GM18909 (cell line): ENCODE measurements around the gene SCRN1.
A peak's percentile ranks its signal among the peaks of the same experiment; 100 is the strongest.
"Not testable (repeated sequence)": the region's sequence is repeated elsewhere in the genome, so short reads cannot be mapped to it uniquely, and the experiment has no call there.

ENCODE experiments used
- ATAC-seq: cut with Tn5 transposase; IDR thresholded peaks from one replicate; pipeline ENCODE4 v1.9.1; 2021; ENCODE audit warnings: mild to moderate bottlenecking; ENCODE audit not compliant: unreplicated experiment, poor library complexity

The SCRN1 gene

DNA sequence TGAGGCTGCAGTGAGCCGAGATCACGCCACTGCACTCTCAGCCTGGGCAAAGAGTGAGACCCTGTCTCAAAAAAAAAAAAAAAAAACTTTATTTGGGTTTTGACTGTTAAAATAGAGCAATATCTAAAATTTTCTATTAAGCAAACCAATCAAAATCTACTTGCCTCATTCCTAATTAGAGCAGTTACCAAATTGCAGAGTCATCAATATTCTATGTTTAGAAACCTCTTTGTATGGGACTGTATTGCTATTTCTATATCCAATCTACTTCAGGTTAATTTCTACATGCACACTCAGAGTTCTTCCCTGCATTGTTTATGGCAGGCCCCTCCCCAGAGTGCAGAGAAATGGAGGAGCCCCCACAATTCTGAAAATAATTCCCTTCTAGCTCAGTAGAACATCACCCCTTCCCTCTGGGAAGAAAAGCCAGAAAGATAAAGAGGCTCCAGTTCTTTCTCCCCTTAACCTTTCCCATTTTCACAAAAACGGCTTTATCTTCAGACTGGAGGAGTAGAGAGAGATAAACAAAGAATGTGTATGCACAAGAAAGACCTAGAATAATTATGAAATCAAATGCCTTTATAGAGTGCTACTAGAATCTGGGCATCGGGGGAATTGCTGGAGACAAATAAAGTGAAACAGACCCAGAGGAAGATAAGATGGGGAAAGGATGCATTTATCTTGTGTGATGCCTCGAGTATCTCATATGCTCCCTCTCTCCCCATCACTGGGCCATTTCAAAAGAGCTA, 17.9 kb downstream of the SCRN1 start:
- no peak for ATAC-seq

DNA sequence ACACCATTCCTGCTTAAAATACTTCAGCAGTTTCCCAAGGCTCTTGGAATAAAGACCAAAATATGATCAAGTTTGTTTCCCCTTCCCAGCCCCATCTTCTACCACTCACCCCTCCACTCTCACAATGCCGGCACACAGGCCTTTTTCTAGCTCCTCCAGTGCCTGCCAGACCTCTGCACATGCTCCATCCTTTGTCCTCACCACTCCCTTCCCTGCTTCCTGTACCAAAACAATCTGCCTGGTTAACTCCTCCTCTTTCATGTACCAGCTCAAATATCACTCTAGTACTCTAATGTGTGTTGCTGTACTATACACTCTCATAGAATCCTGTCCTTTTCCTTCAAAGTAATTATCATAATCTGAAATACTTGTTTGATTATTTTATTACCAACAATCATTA, 19.4 kb downstream of the SCRN1 start:
- ATAC-seq = no peak

DNA sequence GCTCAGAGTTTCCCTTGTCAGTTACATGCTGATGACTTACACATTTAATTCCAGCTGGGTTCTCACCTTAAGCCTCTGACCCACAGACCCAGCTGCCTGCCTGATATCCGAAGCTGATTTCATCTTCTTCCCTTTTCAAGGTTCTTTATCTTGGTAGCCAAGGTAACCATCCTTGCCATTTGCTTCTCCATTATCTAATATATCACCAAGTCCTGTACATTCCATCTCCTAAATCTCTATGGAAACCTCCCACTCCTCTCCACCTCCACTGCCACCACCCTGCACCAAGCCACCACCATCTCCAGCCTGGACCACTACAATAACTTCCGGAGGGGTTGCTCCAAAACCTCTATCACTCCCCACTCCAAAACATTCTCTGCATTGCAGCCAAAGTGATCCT, 19.9 kb downstream of the SCRN1 start:
- ATAC-seq = no peak

DNA sequence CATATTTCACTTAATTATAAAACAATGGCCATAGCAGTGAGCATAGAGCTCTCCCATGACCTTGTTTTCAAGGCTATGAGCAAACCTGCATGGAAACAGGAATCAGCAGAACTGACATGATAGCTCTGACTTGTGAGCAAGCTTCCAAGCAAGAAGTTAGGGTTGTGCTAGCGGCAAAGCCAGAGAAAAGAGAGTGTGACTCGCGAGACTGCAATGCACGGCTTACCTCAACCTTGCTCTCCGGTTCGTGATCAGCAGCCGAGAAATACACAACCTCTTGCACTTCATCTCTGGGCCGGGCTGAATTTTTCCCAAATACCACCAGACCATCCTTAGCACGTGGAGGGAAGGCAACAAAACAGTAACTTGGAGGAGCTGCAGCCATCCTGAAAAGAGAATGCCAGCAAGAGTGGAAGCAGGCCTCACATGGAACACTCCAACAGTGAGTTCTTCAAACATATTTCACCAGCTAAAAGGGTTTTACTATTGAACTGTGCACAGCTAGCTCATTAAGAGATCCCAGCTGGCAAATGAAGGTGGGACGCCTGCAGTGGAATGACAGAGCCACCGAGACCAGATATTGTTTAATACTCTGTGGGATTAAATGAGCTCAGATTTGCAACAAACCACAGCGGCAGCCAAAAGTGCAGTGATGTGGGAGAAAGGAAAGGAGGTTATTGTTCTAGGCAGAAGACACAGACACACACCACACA, 20.8 kb downstream of the SCRN1 start:
- no peak for ATAC-seq

DNA sequence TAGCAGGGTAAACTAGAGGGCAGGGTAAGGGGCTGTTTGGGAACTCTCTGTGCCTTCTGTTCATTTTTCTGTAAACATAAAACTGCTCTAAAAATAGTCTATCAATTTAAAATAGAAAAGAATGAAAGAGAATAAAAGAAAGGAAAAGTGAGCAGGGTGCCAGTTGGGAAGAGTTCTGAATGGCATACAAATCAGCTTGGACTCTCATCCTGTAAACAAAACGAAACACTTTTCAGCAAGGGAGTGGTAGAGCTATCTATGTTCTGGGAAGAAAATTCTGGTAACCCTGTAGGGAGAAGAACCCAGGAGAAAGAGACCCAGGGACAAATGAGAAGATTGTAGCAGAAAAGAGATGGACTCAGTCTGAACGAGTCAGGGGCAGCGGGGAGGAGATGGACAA, 24.6 kb downstream of the SCRN1 start:
- no peak for ATAC-seq

DNA sequence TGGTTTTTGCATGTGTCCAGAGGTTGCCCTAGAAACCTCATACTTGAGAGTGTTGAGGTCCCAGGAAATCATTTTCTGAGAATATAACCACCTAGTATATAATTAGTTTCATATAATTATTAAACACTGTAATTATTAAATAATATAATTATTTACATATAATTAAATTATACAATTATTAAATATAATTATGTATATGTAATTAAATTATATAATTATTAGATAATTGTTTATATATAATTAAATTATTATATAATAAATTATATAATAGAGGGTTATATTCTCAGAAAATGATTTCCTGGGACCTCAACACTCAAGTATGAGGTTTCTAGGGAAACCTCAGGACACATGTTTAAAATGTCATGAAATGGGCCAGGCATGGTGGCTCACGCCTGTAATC, 27.6 kb downstream of the SCRN1 start:
- no peak for ATAC-seq

DNA sequence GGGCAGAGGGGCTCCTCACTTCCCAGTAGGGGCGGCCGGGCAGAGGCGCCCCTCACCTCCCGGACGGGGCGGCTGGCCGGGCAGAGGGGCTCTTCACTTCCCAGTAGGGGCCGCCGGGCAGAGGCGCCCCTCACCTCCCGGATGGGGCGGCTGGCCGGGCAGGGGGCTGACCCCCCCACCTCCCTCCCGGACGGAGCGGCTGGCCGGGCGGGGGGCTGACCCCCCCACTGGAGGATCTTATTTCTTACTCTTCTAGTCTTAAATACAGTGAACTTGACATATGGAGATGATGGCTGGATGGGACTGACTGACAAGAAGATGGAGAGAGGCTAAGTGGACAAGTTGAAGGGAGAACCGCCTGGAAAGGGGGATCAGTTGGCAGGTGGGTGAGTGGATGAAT, 28.0 kb downstream of the SCRN1 start:
- not testable (repeated sequence) for ATAC-seq

DNA sequence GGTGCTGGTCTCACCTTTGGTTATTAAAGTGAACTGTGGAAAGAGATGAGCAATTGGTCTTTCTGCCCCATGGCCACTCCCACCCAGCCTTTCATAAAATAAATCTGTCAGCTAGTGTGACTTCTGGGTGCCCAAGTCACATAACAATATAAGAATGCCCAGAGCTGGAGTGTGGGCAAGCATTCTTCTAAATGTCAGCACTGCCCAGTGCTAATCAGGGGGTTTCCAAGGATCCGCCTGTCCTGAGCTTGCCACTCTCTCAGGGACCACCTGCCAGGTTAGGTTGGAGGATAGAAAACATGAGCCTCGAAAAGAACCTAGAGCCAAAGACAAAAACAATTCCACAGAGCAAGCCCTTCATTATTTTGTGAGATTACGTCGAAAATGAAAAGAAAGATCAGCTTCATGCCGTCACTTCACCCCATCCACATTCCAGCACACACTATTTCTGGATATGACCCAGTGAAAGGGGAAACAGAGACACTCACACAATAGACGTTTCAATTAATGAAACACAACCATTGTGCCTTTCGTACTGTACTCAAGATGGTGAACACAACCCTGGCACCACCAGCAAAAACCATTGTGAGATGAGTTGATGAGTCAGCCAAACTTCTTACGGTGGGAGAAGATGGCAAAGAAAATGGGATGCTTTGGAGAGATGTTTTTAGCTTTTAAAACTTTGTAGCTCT, 30.8 kb downstream of the SCRN1 start:
- no peak for ATAC-seq

DNA sequence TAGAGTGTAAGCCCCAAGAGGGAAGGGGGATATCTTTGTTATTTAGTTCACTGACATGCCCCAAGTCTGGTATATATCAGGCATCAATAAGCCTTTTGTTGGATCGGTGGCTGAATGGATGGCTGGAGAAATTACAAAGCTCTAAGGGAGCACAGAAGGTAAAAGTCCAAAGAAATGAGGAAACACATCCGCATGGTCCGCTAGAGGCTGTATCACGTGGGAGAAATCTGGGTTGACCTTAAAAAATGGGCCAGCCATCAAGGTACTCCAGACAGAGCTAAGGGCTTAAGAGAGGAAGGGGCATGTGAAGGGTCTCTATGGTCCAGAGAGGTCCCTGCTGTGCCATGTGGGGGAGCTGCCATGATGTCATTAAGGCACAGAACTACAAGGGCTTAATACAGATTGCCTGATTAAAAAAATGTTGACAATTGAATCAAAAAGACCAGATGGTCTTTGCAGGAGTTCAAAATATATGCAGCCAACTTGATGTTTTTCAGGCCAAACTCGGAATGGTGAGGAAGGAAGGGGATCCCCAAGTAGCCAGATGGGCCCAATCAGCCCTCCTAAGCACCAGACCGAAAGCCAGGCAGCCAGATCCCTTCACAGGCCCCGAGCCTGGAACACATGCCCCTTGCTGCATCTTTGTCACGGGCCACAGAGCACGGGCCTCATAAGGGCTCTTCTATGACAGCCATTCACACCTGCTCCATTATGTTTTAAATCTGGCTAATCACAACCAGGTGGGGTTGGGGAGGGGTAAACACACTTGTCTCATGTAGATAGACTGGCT, 31.9 kb downstream of the SCRN1 start:
- no peak for ATAC-seq

DNA sequence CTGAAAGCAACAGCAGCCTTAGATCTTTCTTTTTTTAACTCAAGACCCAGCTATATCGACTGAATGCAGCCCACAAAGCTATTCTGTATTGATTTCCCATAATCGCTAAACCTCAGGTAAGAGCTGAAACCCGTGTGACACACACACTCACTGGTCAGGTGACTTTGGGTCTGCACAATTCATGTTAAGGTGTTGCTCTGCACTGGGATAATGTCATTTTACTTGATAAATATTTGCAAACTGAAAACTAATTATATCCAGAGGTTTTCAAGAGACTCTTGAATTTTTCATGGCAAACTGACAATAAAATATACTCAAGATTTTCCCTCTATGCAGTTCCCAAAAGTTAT, 33.1 kb downstream of the SCRN1 start:
- ATAC-seq = peak; percentile 19

DNA sequence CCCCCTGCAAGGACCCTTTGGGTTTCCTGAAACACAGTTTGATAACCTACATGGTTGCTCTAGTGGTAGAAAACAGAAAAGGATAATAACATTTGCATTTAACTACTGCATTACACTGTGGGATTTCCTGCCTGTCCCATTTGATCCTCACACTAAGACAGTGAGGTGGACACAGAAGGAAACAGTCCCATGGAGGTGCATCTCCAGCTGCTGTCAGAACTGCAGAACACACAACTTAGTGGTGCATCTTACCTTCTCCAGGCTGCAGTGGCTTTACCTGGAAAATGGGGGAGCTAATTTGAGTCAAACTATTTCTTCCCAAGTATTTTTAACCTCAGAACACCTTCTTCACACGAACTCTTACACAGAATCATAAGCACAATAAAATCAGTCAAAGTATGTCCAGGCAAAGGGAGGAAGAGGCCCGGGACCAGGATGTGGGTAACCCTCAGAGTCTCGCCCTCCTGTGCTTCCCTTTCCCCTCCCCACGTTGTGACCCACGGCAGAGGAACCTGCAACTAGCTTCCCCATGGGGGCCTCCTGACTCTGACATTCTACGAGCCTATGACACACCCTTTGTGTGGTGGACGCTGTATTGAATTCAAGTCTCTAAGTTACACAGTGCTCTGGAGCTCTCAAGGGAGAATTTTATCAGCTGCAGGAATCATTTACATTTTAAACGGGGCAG, 33.7 kb downstream of the SCRN1 start:
- ATAC-seq = peak; percentile 85

DNA sequence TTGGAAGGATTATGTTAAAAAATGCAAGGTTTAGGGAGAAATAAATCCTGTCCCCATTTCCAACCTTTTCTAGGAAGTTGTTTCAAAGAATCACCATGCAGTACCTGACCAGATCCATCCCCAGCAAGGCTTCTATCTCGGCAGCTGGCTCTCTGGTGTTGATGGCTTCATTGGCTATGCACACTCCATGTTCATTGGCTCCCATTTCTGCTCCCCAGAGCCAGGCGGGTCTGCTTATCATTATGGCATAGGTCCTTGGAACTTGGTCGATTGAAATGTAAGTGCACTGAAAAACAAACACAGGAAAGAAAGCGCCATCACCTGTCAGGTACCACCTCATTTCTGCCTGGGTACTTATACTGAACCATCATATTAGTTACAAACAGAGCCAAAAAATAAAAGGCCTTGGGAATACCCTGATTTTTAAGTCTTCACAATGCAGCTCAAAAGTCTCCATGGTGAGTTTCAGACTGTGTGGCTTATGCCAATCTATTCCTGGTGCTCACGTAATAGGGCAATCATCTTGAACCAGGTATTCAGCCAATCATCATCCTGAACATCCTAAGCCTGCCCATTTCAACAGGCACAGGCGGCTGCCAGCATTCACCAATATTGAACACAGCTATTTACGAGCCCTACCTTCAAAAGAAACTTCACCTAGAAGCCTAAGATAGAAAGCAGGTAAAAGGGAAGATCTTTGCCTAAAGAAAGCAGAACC, 34.4 kb downstream of the SCRN1 start:
- no peak for ATAC-seq

DNA sequence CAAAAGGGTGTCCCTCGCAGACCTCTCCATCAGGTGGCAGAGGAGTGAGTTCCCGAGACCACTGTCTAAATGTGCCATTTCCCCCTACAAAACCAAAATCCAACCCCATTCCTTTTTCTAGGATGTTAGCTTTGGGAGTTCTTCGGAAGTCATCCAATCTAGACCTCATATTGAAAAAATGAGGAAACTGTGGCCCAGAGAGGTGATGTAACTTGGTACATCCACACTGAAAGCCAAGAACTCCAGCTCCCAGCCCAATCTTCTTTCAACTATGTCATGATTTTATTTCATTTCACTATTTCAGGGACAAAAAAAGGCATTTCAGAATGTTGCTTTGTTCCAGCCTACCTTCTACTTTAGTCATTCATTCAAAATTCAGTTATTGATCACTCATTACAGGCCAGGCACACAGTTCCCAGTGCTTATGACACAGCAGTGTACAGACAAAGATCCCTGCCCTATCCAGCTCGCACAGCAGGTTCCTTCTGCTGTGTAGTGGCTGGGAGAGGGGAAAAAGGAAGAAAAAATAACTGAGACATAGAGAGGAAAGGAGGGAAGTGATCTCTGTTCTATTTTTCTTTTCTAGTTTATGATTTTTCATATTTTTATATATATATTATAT, 35.8 kb downstream of the SCRN1 start:
- no peak for ATAC-seq

DNA sequence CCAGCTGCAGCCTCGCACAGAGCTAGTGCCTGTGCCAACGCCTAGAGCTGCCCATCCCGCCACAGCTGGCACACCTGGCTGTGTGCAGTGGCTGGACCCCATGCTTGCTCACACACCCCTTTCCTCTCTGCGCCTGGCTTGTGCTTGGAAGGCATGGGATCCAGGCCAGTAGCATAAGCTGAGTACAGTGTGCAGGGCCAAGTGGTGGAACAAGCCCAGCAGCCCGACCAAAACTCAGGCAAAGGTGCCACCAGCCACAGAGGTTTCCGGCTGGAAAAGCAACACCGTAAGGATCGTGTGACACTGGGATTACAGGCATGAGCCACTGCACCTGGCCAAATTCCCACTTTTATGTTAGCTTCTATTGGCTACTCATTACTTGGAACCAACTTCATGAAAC, 38.4 kb downstream of the SCRN1 start:
- no peak for ATAC-seq

DNA sequence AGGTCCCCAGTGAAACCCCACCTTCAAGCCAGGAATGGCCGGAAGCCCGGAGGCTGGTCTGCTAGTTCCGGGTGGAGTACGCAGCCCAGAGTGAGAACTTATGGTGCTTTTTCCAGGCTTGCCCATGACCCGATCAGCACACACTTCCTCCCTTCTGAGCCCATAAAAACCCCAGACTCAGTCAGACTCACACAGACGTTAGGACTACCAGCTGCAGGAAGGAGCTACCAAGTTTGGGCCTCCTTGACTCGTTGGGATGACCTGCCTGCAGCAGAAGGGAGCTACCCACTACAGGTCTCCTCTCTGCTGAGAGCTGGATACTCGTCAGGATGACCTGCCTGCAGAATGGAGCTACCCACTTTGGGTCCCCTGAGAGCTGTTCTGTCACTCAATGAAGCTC, 39.1 kb downstream of the SCRN1 start:
- no peak for ATAC-seq

DNA sequence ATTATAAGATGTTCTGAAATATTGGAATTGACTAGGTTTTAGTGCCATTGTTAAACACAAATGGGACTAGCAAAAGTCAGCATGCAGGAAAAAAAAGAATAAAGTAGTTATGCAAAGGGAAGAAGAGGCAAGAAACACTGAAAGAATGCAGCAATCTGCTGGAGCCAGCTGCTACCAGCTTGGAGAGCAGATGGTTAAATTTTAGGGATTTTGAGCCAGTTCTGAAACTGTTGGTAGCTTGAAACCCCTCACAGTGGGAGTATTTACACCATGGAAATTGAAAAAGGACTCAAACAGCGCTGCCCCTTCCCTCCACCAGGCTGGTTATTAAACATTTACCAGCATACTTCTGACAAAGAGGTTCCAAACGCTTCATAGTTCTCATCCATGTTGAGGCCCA, 41.0 kb downstream of the SCRN1 start:
- no peak for ATAC-seq

DNA sequence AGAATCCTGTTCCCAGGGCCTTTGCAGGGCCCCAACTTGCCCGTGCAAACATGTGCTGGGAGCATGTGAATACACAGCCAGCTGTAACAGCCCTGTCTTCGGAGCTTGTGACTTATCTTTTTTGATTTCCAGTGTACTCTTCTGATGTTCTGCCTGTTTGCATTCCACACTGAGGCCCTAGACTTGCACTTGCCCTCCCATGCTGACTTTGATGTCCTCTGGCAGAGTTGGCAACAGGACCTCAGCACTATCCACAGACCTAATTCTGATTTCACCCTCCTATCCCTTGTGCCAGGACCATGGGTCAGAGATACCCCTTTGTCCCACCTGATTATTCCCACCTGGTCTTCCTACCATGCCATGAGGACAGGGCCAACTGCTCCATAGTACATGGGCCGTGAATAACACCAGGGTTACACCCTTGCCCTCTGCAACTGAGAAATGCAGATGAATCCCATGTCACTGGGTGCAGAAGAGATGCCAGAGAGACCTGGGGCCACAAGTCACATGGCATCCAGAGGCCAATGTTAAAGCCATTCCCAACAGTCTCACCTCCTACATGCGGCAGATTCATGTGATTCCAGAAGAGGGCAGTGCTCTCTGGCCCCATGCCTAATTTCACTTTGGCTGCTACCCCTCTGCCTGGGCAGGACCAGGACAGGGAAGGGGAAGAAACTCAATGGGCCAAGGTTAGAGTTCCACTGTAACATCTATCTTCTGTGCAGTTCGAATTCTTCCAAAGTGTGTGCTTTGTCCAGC, 43.0 kb downstream of the SCRN1 start:
- ATAC-seq = no peak

DNA sequence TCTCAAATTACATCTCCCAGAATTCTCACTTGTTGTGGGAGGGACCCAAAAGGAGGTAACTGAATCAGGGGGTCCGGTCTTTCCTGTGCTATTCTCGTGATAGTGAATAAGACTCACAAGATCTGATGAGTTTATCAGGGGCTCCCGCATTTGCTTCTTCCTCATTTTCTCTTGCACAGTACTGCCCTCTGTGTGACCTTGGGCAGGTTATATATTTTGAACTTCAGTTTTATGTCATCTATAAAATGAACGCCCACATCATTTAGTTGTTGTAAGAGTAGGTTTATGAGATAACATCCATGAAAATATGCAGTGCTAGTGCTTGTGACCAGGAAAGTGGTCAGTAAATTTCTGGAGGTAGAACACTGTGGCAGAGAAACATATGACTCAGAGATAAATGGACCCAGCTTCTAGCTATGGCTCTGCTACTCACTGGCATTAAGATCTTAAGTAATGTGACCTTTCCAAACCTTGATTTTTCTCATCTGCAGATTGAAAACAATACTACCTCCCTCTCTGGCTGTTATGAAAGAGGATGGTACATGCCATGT, 44.3 kb downstream of the SCRN1 start:
- no peak for ATAC-seq
